Stimulated activated CD4-positive, alpha-beta T cell treated with anti-CD3 and anti-CD28 coated beads, Interleukin-4, amount 100 ng/mL, for 48 hours (primary cell): ENCODE results near the gene PRKCA.

Experiments used
- DNase-seq, 2 donors: peaks; one replicate each; pipeline ENCODE4 v3.0.0-alpha.2; 2020; ENCODE audit warnings: low read depth in 2 of 2

PRKCA gene

DNA sequence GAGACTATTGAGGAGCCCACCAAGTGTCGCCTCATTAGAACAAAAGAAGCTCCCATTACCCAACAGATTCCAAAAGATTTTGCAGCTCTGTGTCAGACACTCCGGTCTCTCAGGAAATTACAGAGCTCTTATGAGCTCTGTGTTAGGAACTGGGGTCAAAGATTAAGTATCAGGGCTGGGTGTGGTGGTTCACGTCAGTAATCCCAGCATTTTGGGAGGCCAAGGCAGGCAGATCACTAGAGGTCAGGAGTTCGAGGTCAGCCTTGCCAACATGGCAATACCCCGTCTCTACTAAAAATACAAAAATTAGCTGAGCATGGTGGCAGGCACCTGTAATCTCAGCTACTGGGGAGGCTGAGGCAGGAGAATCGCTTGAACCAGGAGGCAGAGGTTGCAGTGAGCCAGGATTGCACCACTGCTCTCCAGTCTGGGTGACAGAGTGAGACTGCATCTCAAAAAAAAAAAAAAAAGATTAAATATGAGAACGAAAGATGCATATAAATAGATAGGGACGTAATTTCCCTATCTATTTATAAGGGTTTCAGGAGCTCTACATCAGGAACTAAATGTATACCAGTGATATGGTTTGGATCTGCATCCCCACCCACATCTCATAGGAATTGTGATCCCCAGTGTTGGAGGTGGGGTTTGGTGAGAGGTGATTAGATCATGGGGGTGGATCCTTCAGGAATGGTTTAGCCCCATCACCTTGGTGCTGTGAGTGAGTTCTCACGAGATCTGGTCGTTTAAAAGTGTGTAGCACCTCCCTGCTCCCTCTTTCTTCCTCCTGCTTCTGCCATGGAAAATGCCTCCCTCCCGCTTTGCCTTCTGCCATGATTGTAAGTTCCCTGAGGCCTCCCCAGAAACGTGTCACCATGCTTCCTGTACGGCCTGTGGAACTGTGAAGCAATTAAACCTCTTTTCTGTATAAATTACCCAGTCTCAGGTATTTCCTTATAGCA, 111.4 kb downstream of the PRKCA start:
- no peak for DNase-seq

DNA sequence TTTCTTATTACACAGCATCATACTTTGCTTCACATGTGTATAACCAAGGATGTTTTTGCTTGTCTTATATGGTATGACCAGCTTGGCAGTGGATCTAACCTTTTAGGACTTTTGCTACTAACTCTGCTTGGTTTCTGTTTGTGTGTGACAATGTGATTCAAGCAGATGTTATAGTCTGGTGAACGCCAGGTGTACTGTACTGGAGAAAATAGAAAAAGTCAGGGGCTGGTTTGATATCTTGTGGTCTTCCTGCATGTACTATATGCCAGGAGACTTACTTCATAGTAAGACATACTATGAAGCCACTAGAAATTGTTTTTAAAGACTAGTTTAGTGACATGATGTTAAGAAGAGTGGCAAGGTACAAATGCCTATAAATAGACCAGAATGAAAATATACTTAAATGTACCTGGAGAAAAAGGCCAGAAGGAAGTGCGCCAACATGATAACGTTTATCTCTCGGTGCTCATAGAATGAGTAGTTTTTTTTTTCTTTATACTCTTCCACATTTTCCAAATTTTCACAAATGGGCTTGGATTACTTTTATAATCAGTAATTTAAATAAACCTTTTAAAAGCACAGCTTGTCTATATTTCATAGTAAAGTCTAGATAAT, 112.3 kb downstream of the PRKCA start:
- no peak for DNase-seq

- no peak for DNase-seq
Measured at GRCh38 chr17:66415366-66416206, 113.2 kb downstream of the PRKCA start.

DNA sequence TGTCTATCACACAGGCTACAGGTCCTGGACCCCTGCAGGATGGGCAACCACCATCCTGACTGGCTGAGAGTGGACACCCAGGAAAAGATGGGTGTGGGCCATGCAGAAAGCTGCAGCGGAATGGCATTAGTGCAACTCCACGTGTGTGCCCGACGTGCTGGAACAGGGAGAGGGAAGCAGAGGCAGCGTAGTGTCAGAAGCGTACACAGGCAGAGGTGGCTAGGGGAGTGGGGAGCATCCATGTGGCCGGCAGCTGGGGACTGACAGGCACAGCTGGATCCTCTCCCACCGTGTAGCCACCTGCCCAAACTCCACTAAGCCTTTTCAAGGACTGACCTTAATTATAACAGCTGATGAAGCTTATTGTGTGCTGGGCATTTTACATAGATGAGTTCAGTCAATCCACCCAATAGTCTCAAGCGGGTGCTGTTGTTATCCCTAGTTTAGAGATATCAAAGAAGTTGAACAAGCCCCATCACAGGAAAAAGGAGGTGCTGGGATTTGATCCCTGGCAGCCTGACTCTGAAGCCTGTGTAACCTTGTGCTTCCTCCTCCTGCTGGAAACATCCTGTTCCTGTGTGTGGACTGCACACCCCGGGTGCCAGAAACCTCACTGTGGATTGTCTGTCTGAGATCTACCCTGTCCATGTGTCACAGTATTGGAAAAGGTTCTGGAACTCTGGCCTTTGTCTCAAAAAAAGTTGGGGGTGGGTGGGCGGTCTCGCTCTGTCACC, 114.0 kb downstream of the PRKCA start:
- DNase-seq: no peak

- no peak for DNase-seq
Measured at GRCh38 chr17:66417300-66417719, 114.9 kb downstream of the PRKCA start.

- DNase-seq: no peak
Measured at GRCh38 chr17:66420961-66421371, 118.6 kb downstream of the PRKCA start.

DNA sequence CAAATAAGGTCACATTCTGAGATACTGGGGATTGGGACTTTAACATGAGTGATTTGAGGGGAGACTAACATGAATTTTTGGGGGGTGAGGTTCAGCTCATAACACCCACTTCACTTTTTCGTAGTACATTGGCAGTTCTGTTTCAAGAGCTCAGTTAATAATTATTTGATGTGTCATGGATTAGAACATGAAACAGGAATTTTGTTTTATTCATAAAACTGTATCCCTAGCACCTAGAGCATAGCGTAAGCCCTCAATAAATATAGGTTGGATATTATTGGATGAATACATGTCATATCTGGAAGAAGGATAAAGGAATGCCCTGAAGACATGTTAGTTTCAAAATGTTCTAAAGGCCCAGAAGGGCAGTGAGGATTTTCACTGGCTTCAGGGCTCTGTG, 119.8 kb downstream of the PRKCA start:
- no peak for DNase-seq

DNA sequence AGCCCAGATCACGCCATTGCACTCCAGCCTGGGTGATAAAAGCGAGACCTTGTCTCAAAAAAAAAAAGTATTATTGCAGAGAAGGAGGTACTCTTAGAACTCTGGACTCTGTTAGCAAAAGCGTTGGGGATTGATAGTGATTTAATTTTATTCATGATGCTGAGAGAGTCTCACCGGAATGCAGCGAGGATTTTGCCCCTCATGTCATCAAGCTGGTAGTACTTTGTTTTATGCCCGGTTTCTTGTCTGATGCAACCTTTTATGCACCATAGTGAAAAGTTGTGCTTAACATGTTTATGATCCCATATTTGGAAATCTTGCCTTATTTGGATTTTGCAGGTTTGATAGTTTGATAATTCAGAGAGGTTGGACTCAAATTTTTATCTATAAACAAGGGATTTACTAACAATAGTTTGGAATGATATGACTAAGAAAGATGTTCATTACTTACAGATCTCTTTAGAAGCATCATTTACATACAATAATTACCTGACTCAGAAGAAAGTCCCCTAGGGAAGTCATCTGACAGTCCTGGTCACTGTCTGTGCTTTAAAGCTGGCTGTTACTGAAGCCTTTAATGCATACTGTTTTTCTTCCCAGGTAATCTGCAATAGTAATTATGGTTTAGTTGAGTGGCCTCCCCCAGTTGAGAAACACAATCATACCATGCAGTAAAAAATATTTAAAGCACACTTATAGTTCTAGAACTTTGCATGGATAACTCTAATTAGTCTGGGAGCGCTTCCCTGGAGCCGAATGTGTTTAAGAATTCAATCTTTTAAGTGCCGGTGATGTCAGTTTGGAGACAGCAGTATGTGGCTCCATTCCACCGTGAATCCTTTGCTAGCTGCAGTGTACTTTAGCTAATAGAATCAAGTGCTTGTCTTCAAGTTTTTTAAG, 120.9 kb downstream of the PRKCA start:
- no peak for DNase-seq

DNA sequence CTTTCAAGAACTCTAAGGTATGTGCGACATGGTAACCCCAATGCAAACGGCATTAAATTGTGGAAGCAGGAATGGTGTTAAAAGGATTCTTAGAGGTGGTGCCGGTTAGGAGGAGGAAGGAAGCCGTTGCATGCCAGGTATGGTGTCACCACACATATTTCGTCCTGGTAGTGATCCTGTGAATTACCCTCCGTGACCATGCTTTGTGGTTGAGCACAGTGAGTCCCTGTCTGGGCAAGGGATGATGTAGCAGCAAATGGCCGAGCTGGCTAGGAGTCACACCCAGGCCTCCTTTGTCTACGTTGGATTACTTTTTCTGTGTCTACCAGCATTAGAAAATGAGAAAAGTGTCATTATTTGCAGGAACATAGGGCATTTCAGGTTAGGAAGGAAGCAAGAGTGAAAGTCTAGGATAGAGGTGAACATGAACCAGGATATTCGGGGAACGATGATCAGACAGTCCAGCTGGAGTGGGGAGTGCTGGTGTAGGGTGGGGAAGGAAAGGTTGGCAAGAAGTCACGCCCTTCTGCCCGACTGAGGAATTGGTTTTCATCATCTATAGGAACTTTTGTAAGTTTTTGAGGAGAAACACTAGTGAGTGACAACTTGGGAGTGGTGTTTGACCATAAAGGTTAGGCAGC, 123.5 kb downstream of the PRKCA start:
- DNase-seq: no peak

GRCh38 chr17:66426397-66427033, 124.1 kb downstream of the PRKCA start:
- no peak for DNase-seq

- no peak for DNase-seq
Measured at GRCh38 chr17:66427134-66427533, 124.7 kb downstream of the PRKCA start.

GRCh38 chr17:66429680-66430079, 127.3 kb downstream of the PRKCA start:
- DNase-seq: no peak

DNA sequence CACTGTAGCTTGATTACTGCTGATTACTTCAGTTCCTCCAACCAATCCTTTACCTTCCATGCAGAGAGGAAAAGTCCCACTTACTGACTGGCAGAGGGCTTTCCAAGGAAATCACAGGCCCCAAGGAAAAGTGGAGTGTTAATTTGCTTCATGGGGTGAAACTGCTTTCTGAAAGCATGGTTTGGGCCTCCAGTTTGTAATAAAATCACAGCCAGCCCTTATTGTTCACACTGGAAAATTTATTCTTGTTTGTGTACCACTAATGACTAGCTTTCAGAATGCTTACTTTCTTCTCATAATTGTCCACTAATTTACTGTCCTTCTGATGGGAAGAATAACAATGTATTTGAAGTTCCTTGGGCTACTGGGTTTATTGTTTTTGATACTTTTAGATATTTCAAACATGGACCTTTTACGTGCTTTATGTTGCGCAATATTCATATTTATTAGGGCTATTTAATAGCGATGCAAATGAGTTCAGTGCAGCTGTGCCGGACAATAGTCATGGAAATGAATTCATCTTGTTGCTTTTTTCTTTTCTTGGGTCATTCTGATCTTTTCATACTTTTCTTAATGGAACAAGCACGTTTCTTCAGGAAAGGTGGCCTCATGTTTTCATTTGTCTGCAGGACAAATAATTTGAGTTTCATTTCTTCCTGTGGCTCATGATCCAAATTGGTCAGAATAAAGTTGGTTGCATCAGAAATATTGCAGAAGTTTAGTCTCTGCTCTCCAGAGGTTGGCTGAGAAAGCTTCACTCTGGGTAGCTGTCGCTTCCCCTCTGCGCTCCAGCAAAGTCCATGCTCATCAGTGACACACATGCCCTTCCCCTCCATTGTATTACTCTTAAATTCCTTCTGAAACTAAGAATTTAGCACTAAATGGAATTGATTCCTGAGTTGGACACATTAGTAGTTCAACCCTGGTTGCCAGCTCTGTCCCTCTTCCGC, 128.7 kb downstream of the PRKCA start:
- DNase-seq: no peak

- DNase-seq: no peak
Measured at GRCh38 chr17:66431910-66432309, 129.5 kb downstream of the PRKCA start.

- DNase-seq: no peak
Measured at GRCh38 chr17:66432411-66432957, 130.1 kb downstream of the PRKCA start.

- no peak for DNase-seq
Measured at GRCh38 chr17:66432996-66433551, 130.7 kb downstream of the PRKCA start.

- no peak for DNase-seq
Measured at GRCh38 chr17:66435182-66435581, 132.8 kb downstream of the PRKCA start.

DNA sequence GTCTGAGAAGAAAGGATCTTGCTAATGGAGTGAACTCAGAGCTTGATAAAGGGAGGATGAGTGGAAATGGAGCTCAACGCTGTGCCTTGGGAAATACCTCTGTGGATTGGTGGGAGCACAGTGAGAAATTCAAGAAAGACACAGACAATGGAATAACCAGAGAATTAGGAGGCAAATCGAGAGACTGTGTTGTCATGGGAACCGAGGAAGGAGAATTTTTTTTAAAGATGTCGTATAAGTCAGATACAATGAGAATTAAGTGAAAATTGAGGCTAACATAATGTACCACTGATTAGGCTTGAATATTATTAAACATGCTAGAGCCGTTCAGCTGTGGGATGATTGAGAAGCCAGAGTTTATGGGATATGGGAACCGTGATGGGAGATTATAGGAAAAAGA, 134.2 kb downstream of the PRKCA start:
- DNase-seq: no peak
